Sigmoid colon (tissue), 7 donors: ENCODE results near the gene CFAP20DC. TPM values are rescaled to one million over a fixed set of nuclear protein-coding genes. Genes with fewer than 3 reads are reported as not detected.

ENCODE experiments used
- DNase-seq: peaks from one replicate; pipeline ENCODE4 v3.0.0-alpha.2; 2019
- H3K27ac ChIP-seq, 4 donors: fragments of 200-600 bp; sonication (generic); one replicate each; pipeline ENCODE4 v1.5.1; 2016 to 2019; ENCODE audit warnings: mild to moderate bottlenecking in 1 of 4
- H3K27me3 ChIP-seq, 3 donors: fragments of 200-600 bp; sonication (generic); one replicate each; pipeline ENCODE4 v1.5.1; 2019; ENCODE audit warnings: mild to moderate bottlenecking in 1 of 3
- H3K36me3 ChIP-seq, 4 donors: fragments of 200-600 bp; sonication (generic); one replicate each; pipeline ENCODE4 v1.5.1; 2016 to 2019
- H3K4me1 ChIP-seq, 4 donors: fragments of 200-600 bp; sonication (generic); one replicate each; pipeline ENCODE4 v1.5.1; 2017 to 2019
- H3K4me3 ChIP-seq, 4 donors: fragments of 200-600 bp; sonication (generic); one replicate each; pipeline ENCODE4 v1.5.1; 2017 to 2019; ENCODE audit warnings: mild to moderate bottlenecking in 2 of 4, moderate library complexity in 1 of 4
- H3K9me3 ChIP-seq, 4 donors: fragments of 200-600 bp in 3 of 4; sonication (generic) in 3 of 4; one replicate each; pipeline versions ENCODE4 v1.5.1 to v1.6.1; 2013 to 2019
- CTCF ChIP-seq, 4 experiments: fragments of 450-650 bp in 3 of 4; fragments of 200-600 bp in 1 of 4; IDR thresholded peaks; one replicate each; pipeline ENCODE4 v1.5.1; 2016 to 2019; ENCODE audit warnings: antibody characterized with exemption in 4 of 4, mild to moderate bottlenecking in 3 of 4, moderate library complexity in 2 of 4
- EP300 ChIP-seq, 4 donors: sonication (generic); formaldehyde crosslinking; IDR thresholded peaks; one replicate each; pipeline ENCODE4 v1.6.1; 2017; ENCODE audit warnings: antibody characterized with exemption in 4 of 4
- POLR2A ChIP-seq, 2 donors: fragments of 450-650 bp; IDR thresholded peaks; one replicate each; pipeline ENCODE4 v1.6.1; 2016; ENCODE audit warnings: antibody characterized with exemption in 2 of 2, mild to moderate bottlenecking in 2 of 2, moderate library complexity in 2 of 2
- POLR2AphosphoS5 ChIP-seq, 4 donors: sonication (generic); formaldehyde crosslinking; IDR thresholded peaks; one replicate each; pipeline ENCODE4 v1.6.1; 2017; ENCODE audit warnings: antibody characterized with exemption in 4 of 4
- WGBS, 2 donors: extraction: QIAGEN DNeasy Blood & Tissue Kit; methylation state at CpG; one replicate each; pipeline ENCODE4 v1.1.7; 2013; 5-methylcytosine and 5-hydroxymethylcytosine counted together
- intact Hi-C: fragments of 100-400 bp; cut with DNase I; formaldehyde crosslinking; loops from one replicate; pipeline ENCODE4 v1.15.1; 2023
- polyA plus RNA-seq, 3 donors: library from polyadenylated mRNA; stranded (reverse); fragments of 200-250 nt; gene quantifications; one replicate each; pipeline ENCODE4 v1.2.3, GENCODE V29; 2013
- total RNA-seq, 4 donors: library from RNA; depleted of rRNA; stranded (reverse); fragments of >200 nt; gene quantifications; one replicate each; pipeline ENCODE4 v1.1.0, GENCODE V29; 2016
- donor health status: healthy with polysubstance abuse.
- donor health status: Bipolar disorder and iron deficiency.
- donor health status: healthy.

CFAP20DC gene
- total and polyA plus RNA-seq, 7 donors, result under 0.01 to 0.83 (median 0.37) TPM; not detected in 1

DNA sequence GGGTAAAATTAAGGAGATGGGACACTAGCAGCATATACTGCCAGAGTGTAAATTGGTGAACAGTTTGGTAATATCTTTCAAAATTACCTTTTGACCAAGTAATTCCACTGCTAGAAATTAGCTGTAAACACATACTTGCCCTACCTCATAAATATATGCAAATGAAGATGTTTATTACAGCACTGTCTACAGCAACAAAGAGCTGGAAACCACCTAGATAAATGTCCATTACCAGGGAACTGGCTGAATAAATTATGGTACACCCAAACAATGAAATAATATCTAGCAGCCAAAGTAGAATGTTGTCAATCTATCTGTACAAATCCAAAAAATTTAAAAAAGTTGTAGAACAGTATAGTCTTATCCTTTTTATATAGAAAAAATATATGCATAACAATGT lies 277.4 kb downstream of the CFAP20DC start:
- no peaks in the 10 kb centered on the region for H3K4me1 ChIP-seq
- no peak for DNase-seq
- no peak overlapping the region for H3K27ac ChIP-seq
- TF ChIP-seq POLR2A (IDR thresholded peaks at IDR 0.05), result no peak
- no peak for TF ChIP-seq EP300 (IDR thresholded peaks at IDR 0.05)
- TF ChIP-seq CTCF (IDR thresholded peaks at IDR 0.05), result no peak
- no peak for TF ChIP-seq POLR2AphosphoS5 (IDR thresholded peaks at IDR 0.05)
- H3K9me3 ChIP-seq, result no peaks in the 10 kb centered on the region
- H3K36me3 ChIP-seq, result no peaks in the 10 kb centered on the region
- H3K4me3 ChIP-seq, result no peak overlapping the region
- intact Hi-C loops, result no loop called here
- H3K27me3 ChIP-seq, result no peaks in the 10 kb centered on the region

- TF ChIP-seq CTCF (IDR thresholded peaks at IDR 0.05) (no peak), EP300 (IDR thresholded peaks at IDR 0.05) (no peak), POLR2A (IDR thresholded peaks at IDR 0.05) (no peak), POLR2AphosphoS5 (IDR thresholded peaks at IDR 0.05) (no peak)
- Histone ChIP-seq H3K4me3 (no peak overlapping the region), H3K27ac (no peak overlapping the region), H3K4me1 (no peaks in the 10 kb centered on the region), H3K36me3 (no peaks in the 10 kb centered on the region), H3K27me3 (no peaks in the 10 kb centered on the region), H3K9me3 (peaks cover 0 to 2% (median 0%) of the 10 kb centered on the region in 4 donors)
- intact Hi-C loops, result no loop called here
- WGBS, 2 donors, result 67 to 72% methylated on average over 4 of the region's 4 CpGs
- DNase-seq, result no peak
These were observed 280.8 kb downstream of the CFAP20DC start for GRCh38 chr3:58769065-58769464.

DNA sequence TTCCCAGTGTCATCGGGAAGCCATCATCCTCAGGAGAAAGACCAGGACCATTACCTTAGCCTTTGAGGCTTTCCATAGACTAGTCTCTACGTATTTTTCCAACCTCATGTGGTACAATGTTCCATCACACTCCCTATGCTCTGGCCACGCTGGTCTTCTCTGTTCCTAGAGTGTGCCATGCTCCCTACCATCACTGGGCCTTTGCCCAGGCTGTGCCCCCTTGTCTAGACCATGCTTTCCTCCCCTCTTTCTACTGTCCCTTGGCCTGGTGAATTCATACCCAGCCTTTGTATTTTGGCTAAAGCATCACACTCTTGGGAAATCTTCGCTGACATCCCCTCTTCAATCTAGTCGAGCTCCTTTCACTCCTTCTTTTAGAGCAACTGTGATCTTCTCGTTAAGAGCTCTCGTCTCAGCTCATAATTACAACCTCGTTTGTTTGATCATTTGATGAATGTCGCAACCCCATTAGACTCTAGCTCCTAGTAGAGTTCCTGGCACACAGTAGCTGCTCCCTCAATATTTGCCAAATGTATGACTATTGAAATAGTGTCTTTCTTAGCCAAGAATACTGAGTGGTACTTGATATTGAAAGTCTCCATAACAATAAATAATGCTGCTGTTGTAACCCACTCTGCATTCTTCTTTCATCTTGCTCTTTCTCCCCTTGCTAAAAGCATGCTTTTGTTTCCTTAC lies 283.1 kb downstream of the CFAP20DC start:
- WGBS, 2 donors, result 90 to 92% methylated on average over 9 of the region's 9 CpGs
- TF ChIP-seq POLR2A (IDR thresholded peaks at IDR 0.05), result no peak
- TF ChIP-seq POLR2AphosphoS5 (IDR thresholded peaks at IDR 0.05), result no peak
- no peak for TF ChIP-seq CTCF (IDR thresholded peaks at IDR 0.05)
- no peak for TF ChIP-seq EP300 (IDR thresholded peaks at IDR 0.05)
- intact Hi-C loops, result no loop called here

GRCh38 chr3:58755150-58755549 lies 294.7 kb downstream of the CFAP20DC start:
- no peak for DNase-seq
- TF ChIP-seq POLR2A (IDR thresholded peaks at IDR 0.05) (no peak), EP300 (IDR thresholded peaks at IDR 0.05) (no peak), POLR2AphosphoS5 (IDR thresholded peaks at IDR 0.05) (no peak), CTCF (IDR thresholded peaks at IDR 0.05) (no peak)
- Histone ChIP-seq H3K27me3 (no peaks in the 10 kb centered on the region), H3K27ac (no peak overlapping the region), H3K9me3 (no peaks in the 10 kb centered on the region), H3K36me3 (no peaks in the 10 kb centered on the region), H3K4me3 (no peak overlapping the region), H3K4me1 (no peaks in the 10 kb centered on the region)
- intact Hi-C loops, result no loop called here
- 95 to 99% methylated on average over 2 of the region's 2 CpGs for WGBS, 2 donors

More for the DNA sequence above, 283.1 kb downstream of the CFAP20DC start:
- H3K36me3 ChIP-seq, result no peaks in the 10 kb centered on the region
- no peak overlapping the region for H3K4me3 ChIP-seq
- DNase-seq, result no peak
- no peak overlapping the region for H3K27ac ChIP-seq
- no peaks in the 10 kb centered on the region for H3K27me3 ChIP-seq
- no peaks in the 10 kb centered on the region for H3K4me1 ChIP-seq
- peaks cover 0 to 5% (median 0%) of the 10 kb centered on the region in 4 donors for H3K9me3 ChIP-seq

- TF ChIP-seq CTCF (IDR thresholded peaks at IDR 0.05) (no peak), POLR2AphosphoS5 (IDR thresholded peaks at IDR 0.05) (no peak), EP300 (IDR thresholded peaks at IDR 0.05) (no peak), POLR2A (IDR thresholded peaks at IDR 0.05) (no peak)
- no peak overlapping the region for H3K4me3 ChIP-seq
- WGBS, 2 donors, result 79 to 93% methylated on average over 4 of the region's 4 CpGs
- no peaks in the 10 kb centered on the region for H3K4me1 ChIP-seq
- no peaks in the 10 kb centered on the region for H3K9me3 ChIP-seq
- no peaks in the 10 kb centered on the region for H3K36me3 ChIP-seq
- no peaks in the 10 kb centered on the region for H3K27me3 ChIP-seq
- H3K27ac ChIP-seq, result no peak overlapping the region
- intact Hi-C loops, result no loop called here
- DNase-seq, result no peak
These were observed 295.8 kb downstream of the CFAP20DC start for GRCh38 chr3:58754074-58754473.
